ENCODE data around the gene AAMDC. TPM values are rescaled to one million over a fixed set of nuclear protein-coding genes. Genes with fewer than 3 reads are reported as not detected.

The AAMDC gene
- total RNA-seq, 6 experiments from 2014 or later, result 33.3 to 48.5 (median 39.5) TPM

DNA sequence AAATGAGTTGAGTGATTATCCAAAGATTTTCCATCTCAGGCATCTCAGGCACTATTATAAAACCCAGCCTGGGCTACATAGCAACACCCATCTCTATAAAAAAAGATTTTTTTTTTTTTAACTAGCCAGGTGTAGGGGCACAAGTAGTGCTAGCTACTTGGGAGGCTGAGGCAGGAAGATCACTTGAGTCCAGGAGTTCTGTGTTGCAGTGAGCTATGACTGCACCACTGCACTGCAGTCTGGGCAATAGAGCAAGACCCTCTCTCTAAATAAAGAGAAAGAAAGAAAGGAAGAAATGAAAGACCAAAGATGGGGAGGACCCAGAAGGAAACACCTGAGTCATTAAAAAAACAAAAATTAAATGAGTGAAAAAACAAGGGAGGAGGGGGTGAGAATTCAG is 14.5 kb upstream of the AAMDC start:
- Mint-ChIP-seq H3K4me1 (ENCODE audit: low read depth) (peaks cover 26% of the 10 kb centered on the region), H3K4me3 (no peak overlapping the region), H3K9me3 (no peaks in the 10 kb centered on the region), H3K27me3 (ENCODE audit: insufficient read depth) (no peaks in the 10 kb centered on the region), H3K36me3 (ENCODE audit: low read depth) (peaks cover 3% of the 10 kb centered on the region), H3K27ac (no peak overlapping the region)
- DNase-seq, result no peak
- TF ChIP-seq, protein P1, sequence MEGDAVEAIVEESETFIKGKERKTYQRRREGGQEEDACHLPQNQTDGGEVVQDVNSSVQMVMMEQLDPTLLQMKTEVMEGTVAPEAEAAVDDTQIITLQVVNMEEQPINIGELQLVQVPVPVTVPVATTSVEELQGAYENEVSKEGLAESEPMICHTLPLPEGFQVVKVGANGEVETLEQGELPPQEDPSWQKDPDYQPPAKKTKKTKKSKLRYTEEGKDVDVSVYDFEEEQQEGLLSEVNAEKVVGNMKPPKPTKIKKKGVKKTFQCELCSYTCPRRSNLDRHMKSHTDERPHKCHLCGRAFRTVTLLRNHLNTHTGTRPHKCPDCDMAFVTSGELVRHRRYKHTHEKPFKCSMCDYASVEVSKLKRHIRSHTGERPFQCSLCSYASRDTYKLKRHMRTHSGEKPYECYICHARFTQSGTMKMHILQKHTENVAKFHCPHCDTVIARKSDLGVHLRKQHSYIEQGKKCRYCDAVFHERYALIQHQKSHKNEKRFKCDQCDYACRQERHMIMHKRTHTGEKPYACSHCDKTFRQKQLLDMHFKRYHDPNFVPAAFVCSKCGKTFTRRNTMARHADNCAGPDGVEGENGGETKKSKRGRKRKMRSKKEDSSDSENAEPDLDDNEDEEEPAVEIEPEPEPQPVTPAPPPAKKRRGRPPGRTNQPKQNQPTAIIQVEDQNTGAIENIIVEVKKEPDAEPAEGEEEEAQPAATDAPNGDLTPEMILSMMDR (IDR thresholded peaks at IDR 0.05), result no peak

DNA sequence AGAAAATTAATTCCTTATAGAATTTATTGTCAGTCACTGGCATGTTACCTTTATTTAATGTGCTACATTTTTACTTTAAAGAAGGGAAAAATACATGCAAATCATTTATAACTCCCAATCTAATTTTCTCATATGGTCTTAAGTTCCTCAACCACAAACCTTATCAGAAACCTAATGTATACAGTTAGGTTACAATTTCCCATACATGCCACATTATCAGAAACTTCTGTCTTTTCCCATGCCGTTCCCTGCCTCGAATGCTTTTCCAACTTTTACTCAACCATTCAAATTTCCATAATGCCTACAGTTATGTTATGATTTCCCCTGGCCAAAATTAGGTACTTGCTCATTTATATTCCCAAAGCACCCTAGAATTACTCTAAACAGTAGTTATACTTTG is 14.0 kb upstream of the AAMDC start:
- H3K4me1 Mint-ChIP-seq (ENCODE audit: low read depth), result peaks cover 28% of the 10 kb centered on the region
- TF ChIP-seq, protein P1 (IDR thresholded peaks at IDR 0.05), result no peak
- H3K9me3 Mint-ChIP-seq, result no peaks in the 10 kb centered on the region
- peaks cover 6% of the 10 kb centered on the region for H3K36me3 Mint-ChIP-seq (ENCODE audit: low read depth)
- H3K4me3 Mint-ChIP-seq, result no peak overlapping the region
- no peaks in the 10 kb centered on the region for H3K27me3 Mint-ChIP-seq (ENCODE audit: insufficient read depth)
- DNase-seq, result no peak
- no peak overlapping the region for H3K27ac Mint-ChIP-seq

DNA sequence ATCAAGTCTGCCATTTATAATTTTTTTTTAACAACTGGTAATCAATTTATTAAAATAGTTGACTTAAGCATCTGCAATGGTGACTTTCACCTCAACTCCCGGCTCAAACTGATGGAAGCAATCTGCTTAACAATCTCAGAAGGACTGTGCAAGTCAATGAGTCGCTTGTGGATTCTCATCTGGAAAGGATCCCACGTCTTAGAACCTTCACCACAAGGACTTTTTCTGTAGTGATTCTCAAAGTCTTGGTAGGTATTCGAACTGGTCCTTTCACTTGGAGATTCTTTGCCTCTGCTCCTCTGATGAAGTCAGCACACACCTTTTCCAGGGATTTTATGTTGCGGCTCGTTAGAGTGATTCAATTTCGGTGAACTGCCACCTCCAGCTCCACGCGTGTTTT is 7.7 kb upstream of the AAMDC start:
- Mint-ChIP-seq H3K27ac (no peak overlapping the region), H3K9me3 (peaks cover 3% of the 10 kb centered on the region; the same call in 1 of the 2 replicates)
- peak; percentile 36 for DNase-seq

DNA sequence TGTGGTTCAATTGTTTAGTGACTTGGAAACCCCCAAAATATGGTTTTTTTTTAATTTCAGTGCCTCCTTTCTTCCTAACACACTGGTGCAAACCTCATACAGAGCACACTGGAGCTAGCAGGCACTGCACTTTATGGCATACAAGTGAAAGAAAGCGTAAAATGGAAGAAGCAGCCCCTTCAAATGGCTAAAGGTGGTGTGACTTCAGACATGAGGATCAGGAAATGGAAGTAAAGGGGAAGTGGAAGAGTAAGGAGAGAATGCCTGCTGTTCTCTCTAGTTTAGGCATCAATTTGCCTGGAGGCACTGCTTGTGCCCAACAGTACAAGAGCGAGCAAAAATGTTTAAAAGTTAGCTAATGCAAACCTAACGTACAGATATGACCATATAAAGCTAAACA is 6.1 kb upstream of the AAMDC start:
- no peak for DNase-seq
- peaks cover 43% of the 10 kb centered on the region for H3K4me1 Mint-ChIP-seq (ENCODE audit: low read depth)
- no peak overlapping the region for H3K27ac Mint-ChIP-seq
- H3K36me3 Mint-ChIP-seq (ENCODE audit: low read depth), result peaks cover 26% of the 10 kb centered on the region
- no peak overlapping the region for H3K4me3 Mint-ChIP-seq
- TF ChIP-seq, protein P1 (IDR thresholded peaks at IDR 0.05), result no peak
- H3K27me3 Mint-ChIP-seq (ENCODE audit: insufficient read depth), result no peaks in the 10 kb centered on the region
- H3K9me3 Mint-ChIP-seq, result peaks cover 3% of the 10 kb centered on the region; the same call in 1 of the 2 replicates

More for the DNA sequence above, 7.7 kb upstream of the AAMDC start:
- peaks cover 26% of the 10 kb centered on the region for H3K36me3 Mint-ChIP-seq (ENCODE audit: low read depth)
- no peak overlapping the region for H3K4me3 Mint-ChIP-seq
- H3K27me3 Mint-ChIP-seq (ENCODE audit: insufficient read depth), result no peaks in the 10 kb centered on the region
- TF ChIP-seq, protein P1 (IDR thresholded peaks at IDR 0.05), result no peak
- H3K4me1 Mint-ChIP-seq (ENCODE audit: low read depth), result peaks cover 39% of the 10 kb centered on the region

DNA sequence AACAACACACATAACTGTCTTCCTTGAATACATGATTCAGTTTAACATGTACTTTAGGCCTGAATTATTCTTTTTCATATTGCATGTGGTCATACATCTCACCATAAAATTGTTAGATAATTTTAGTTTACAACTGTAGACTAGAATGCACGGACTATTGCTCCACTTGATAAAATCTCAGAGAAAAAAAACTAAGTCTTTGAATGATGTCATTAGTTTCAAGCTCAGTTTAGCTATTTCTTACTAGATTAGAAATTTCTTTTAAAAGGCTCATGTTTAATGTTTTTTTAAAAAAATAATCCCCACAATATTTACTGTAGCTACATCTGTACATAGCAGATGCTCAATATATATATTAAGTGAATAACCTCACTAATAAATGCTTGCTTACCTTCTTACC is 5.5 kb upstream of the AAMDC start:
- Mint-ChIP-seq H3K4me3 (no peak overlapping the region), H3K27ac (no peak overlapping the region)
- no peak for DNase-seq

More for the DNA sequence above, 5.5 kb upstream of the AAMDC start:
- Mint-ChIP-seq H3K36me3 (ENCODE audit: low read depth) (peaks cover 26% of the 10 kb centered on the region), H3K27me3 (ENCODE audit: insufficient read depth) (no peaks in the 10 kb centered on the region), H3K9me3 (peaks cover 3% of the 10 kb centered on the region; the same call in 1 of the 2 replicates), H3K4me1 (ENCODE audit: low read depth) (peaks cover 43% of the 10 kb centered on the region)
- TF ChIP-seq, protein P1 (IDR thresholded peaks at IDR 0.05), result no peak
